GM18499 (cell line): ENCODE measurements around the gene QDPR.

Experiments
- ATAC-seq: cut with Tn5 transposase; IDR thresholded peaks from one replicate; pipeline ENCODE4 v1.9.1; 2021; ENCODE audit warnings: moderate number of reproducible peaks; ENCODE audit not compliant: insufficient read depth, unreplicated experiment

QDPR gene

DNA sequence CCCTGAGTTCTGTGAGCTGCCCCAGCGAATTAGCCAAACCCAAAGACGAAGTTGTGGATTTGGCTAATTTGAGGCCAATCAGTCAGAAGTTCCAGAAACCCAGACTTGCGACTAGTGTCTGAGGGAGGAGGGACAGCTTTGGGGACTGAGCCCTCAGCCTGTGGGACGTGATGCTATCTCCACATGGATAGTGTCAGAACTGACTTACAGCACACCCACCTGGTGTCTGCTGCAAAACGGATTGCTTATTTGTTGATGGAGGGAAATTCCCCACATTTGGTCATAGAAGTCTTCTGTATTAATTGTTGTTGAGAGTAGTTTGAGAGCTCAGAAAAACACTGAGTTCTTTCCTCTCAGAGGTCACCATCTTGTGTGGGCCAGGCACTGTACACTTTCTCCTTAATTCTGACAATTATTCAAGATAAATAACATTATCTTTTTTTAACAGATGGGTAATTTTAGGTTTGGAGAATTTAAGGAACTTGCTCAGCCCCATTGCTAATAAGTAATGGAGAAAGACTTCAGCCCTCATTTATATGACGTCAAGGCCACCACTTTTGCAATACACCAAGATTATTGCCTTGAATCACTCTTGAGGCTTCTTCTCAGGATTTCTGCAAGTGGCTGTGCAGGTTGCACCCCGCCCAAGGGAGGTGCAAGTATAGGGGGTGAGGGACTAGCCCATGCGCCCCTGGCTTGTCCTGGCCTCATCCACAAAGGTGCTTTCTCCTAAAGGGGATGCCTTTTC lies 19.8 kb upstream of the QDPR start:
- no peak for ATAC-seq

DNA sequence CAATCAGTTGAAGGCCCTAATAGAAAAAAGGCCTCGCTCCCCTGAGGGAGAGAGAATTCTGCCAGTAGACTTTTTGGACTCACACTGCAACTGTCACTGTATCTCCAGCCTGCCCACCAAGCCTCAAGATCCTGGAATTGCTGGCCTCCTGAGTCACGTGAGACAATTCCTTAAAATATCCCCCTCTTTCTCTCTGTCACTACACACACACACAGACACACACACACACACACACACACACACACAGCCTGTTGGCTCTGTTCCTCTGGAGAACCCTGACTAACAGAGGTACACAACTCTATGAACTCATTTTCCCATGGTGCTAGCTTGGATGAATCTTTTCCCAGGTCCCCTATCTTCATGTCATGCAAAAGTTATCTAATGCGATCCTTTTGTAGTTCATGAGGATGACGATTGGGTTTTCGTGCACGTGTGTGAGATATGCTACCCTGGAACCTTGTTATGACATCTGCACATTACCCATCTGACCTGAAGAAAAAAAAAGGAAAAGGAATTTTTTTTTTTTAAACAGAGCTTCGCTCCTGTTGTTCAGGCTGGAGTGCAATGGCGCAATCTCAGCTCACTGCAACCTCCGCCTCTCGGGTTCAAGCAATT lies 16.8 kb upstream of the QDPR start:
- ATAC-seq = no peak

- ATAC-seq = no peak
These were observed 15.0 kb upstream of the QDPR start for GRCh38 chr4:17526695-17527477.

DNA sequence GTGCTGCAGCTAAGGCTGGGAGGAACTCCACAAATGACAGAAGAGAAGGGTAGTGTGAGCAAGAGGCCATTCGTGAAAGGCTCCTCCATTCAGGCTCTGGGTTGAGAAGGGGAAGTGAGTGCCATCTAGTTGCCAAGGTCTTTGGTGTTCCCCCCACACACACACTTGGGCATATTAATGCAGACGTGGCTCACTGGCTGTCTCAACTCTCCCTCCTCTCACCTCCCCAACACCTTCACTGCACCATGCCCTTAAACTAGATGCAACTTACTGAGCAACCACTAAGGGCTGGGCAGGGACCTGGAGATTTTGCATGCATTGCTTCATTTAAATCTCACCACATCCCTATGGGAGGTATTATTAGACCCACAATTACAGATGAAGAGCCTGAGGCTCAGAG lies 11.8 kb upstream of the QDPR start:
- ATAC-seq = no peak

GRCh38 chr4:17521595-17521994 lies 9.7 kb upstream of the QDPR start:
- no peak for ATAC-seq

- ATAC-seq = no peak
These were observed 5.8 kb upstream of the QDPR start for GRCh38 chr4:17517664-17518063.

- ATAC-seq = no peak
These were observed 5.1 kb upstream of the QDPR start for GRCh38 chr4:17516980-17517379.

- no peak for ATAC-seq
These were observed 3.8 kb upstream of the QDPR start for GRCh38 chr4:17515445-17516407.

DNA sequence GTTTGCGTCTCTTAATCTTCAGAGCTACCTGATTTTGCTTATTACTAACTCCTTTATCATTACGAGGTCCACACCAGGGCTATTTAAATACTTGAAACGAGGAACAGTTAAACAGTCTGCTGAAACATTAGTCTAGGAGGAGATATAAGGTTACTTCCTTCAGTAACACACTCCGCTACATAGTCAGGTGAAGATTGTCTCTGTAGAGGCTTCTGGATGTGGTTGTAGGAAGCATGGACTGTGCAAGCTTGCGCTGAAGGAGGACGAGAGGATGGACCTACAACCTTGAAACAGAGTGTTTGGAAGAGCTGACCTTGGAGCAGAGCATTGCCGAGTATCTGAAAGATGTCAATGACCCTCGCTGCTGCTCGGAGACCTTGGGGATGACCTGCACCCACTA lies 3.0 kb upstream of the QDPR start, which contains the start of gene CLRN2:
CLRN2 (plus strand) TSS at position 301 of the 400 bp plus-strand sequence. CDS start 102 bp downstream, outside the sequence.
- ATAC-seq = no peak

DNA sequence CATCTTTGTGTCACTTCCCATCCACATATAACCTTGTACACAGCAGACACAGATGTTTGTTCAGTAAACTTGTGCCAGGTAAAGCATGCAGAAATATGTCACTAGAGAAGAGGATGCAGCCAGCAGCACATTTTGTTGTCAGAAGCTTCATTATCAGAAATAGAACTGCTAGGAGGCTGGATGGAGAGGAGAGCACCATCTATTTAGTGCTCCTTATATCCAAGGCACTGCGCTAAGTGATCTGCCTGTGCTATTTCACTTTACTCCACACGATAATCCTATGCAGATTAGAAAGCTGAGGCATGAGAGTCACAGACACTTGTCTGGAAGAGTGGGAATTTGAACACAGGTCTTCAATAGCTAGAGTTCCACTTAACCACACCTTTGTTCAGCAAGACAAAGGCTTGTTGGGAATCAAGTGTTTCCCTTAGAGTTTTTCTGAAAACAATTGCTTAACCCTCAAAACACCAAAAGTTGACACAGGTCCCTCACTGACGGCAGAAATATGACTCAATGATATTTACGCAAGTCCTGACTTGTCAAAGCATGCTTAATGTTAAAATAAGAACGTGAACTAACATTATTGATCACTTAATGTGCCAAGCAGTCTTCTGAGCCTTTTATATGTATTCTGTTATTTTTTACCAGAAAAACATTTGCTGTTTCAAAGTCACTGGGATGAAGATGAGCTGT lies 1.2 kb upstream of the QDPR start:
- ATAC-seq = no peak

- ATAC-seq = peak; percentile 32
These were observed 361 bp downstream of the QDPR start for GRCh38 chr4:17511509-17511949.

GRCh38 chr4:17511051-17511450 lies 839 bp downstream of the QDPR start:
- ATAC-seq = no peak

DNA sequence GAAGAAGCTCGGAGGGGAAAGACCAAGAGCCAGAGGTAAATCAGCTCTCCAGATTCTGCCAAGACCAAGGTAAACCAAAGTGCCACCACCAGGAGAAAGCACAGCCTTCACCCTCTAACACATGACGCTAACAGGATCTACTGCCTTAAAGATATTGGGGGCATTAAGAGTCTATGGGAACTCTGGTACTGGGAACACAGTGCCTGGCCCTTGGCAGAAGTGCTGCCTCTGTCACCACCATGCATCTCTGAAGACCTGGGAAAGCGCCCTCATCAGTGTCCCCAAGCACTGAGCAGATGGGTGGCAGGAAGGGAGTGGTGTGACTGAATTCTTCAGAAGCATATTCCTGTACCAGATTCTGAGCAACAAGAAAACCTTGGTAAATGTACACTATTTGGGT lies 1.3 kb downstream of the QDPR start:
- no peak for ATAC-seq

DNA sequence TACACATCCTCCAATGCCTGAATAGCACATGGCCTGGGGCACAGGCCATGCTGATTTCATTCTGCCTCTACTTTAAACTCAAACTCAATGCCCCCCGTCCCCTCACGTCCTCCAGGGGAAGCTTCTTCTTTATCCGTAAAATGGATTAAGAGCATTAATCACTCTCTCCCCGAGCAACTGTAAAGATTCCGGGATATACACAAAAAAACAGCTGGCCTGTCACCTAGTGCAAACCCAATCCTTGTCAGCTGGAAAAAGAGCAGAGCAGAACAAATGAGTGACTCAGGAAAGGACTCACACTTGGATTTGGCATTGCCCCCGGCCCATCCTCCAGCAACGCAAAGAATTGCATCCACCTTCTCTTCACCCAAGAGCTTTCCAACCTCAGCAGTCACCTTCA lies 7.8 kb downstream of the QDPR start:
- no peak for ATAC-seq

DNA sequence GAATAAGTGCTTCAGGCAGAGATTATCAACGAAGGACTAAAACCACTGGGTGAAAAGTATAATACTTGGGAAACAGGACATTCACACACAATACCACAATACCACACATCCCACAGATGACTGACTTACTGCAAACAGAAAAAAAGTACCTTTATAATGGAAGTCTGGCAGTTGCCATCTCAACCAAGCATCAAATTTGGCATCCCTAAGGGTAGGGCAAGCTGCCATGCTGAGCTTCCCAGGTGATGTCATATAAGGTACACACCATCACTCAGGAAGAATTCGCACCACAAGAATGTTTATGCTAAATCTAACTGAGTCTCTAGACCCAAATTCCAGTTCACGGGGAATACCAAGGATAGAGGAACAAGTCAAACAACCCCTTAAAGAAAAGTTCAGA lies 9.1 kb downstream of the QDPR start:
- no peak for ATAC-seq

DNA sequence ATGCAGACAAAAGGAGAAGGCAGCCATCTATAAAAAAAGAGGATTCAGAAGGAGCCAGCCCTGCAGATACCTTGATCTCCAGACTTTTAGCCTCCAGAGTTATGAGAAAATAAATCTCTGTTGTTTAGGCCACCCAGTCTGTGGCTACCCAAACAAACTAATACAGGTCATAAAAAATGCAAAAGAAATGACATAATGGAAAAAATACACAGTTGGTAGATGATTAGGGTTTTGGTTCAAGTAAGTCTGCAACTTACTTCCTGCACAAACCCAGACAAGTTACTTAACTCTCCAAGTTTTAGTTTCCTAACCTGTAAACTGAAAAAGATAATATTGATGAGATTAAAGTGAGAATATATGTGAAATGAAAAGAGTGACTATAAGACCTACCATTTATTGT lies 11.3 kb downstream of the QDPR start:
- ATAC-seq = no peak

DNA sequence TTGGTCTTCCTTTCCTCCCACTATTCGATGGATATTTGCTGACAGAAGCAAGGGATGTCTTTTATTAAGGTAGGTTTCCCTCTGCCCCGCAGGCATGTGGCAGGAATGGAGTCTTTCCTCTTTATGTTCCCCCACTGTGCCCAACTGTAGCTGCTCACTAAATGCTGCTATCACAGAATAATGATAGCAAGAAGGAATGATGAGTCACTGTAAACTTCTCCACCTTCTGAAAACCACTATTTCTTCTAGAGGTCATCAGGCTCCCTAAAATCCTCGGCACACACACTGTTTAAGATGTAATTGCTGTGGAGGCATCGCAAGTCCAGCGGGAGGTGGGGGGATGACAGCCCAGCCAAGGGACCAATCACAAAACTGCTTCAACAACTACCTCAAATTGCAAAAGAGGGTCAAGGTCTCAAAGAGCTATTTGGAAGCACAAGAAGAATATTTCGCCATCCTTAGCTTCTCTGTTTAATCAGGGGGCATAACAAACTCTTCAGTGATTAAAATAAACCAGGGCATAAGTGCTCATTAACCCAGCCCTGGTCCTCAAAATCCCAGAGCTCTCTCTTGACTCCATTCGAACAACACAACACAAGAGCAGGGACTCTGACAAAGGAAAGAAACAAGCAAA lies 13.9 kb downstream of the QDPR start:
- no peak for ATAC-seq

GRCh38 chr4:17494258-17495190 lies 17.4 kb downstream of the QDPR start:
- no peak for ATAC-seq
